GM23338 (cell line): ENCODE data around the gene PTOV1. TPM values are rescaled to one million over a fixed set of nuclear protein-coding genes. Genes with fewer than 3 reads are reported as not detected.
A peak's percentile ranks its signal among the peaks of the same experiment; 100 is the strongest.

ENCODE experiments used
- ATAC-seq: fragments of 200-7000 bp; cut with Tn5 transposase; 3 replicates; pipeline ENCODE4 v1.9.1; 2020
- DNase-seq: peaks from one replicate; pipeline ENCODE4 v3.0.0-alpha.2; 2015; ENCODE audit warnings: low spot score
- H2AFZ ChIP-seq: fragments of 200-600 bp; sonication (generic); 2 replicates; pipeline ENCODE4 v1.8.0; 2016; ENCODE audit warnings: antibody characterized with exemption, mild to moderate bottlenecking, moderate library complexity
- H3F3A ChIP-seq: fragments of 200-600 bp; sonication (generic); replicated peaks from 2 replicates; pipeline ENCODE4 v1.8.0; 2017; ENCODE audit warnings: antibody characterized with exemption, mixed run types, low read depth
- H3K27ac ChIP-seq: fragments of 200-600 bp; sonication (generic); 2 replicates; pipeline ENCODE4 v1.6.1; 2016; ENCODE audit warnings: low read depth
- H3K27me3 ChIP-seq: fragments of 200-600 bp; sonication (generic); 2 replicates; pipeline ENCODE4 v1.8.0; 2016; ENCODE audit warnings: mild to moderate bottlenecking, mixed run types, moderate library complexity; ENCODE audit not compliant: insufficient read depth
- H3K36me3 ChIP-seq: fragments of 200-600 bp; sonication (generic); 2 replicates; pipeline ENCODE4 v1.8.0; 2016; ENCODE audit warnings: mild to moderate bottlenecking; ENCODE audit not compliant: insufficient read depth
- H3K4me1 ChIP-seq: fragments of 200-600 bp; sonication (generic); 2 replicates; pipeline ENCODE4 v1.8.0; 2016; ENCODE audit warnings: mild to moderate bottlenecking, moderate library complexity; ENCODE audit not compliant: insufficient read depth
- H3K4me2 ChIP-seq: fragments of 200-600 bp; sonication (generic); 2 replicates; pipeline ENCODE4 v1.7.1; 2017; ENCODE audit warnings: mixed run types
- H3K4me3 ChIP-seq: fragments of 200-600 bp; sonication (generic); 2 replicates; pipeline ENCODE4 v1.6.1; 2016; ENCODE audit warnings: mixed run types
- H3K79me2 ChIP-seq: fragments of 200-600 bp; sonication (generic); replicated peaks from 2 replicates; pipeline ENCODE4 v1.8.0; 2017; ENCODE audit warnings: mild to moderate bottlenecking; ENCODE audit not compliant: insufficient read depth
- H3K9me2 ChIP-seq: fragments of 200-600 bp; sonication (generic); 2 replicates; pipeline ENCODE4 v1.8.0; 2017; ENCODE audit not compliant: insufficient read depth
- H4K20me1 ChIP-seq: fragments of 200-600 bp; sonication (generic); replicated peaks from 2 replicates; pipeline ENCODE4 v1.8.0; 2017; ENCODE audit warnings: mild to moderate bottlenecking; ENCODE audit not compliant: insufficient read depth
- H3K27ac Mint-ChIP-seq: 2 replicates; pipeline ENCODE4 v1.8.0; 2020; ENCODE audit warnings: inconsistent platforms, mild to moderate bottlenecking, moderate library complexity, mixed read lengths
- H3K27me3 Mint-ChIP-seq: 3 replicates; pipeline ENCODE4 v1.8.0; 2022; ENCODE audit warnings: low read depth, mild to moderate bottlenecking, moderate library complexity, mixed read lengths, inconsistent platforms; ENCODE audit not compliant: insufficient read depth, poor library complexity
- H3K36me3 Mint-ChIP-seq: 3 replicates; pipeline ENCODE4 v1.8.0; 2021; ENCODE audit warnings: low read depth, mild to moderate bottlenecking, inconsistent platforms, moderate library complexity, mixed read lengths
- H3K4me1 Mint-ChIP-seq: 3 replicates; pipeline ENCODE4 v1.8.0; 2020; ENCODE audit warnings: mild to moderate bottlenecking, inconsistent platforms, mixed read lengths
- H3K4me3 Mint-ChIP-seq: 3 replicates; pipeline ENCODE4 v1.8.0; 2021; ENCODE audit warnings: moderate library complexity, mild to moderate bottlenecking, inconsistent platforms, mixed read lengths
- H3K9me3 Mint-ChIP-seq: 3 replicates; pipeline ENCODE4 v1.8.0; 2020; ENCODE audit warnings: moderate library complexity, mild to moderate bottlenecking, inconsistent platforms, mixed read lengths
- CREB1 ChIP-seq: fragments of 250-450 bp; sonication (Bioruptor Pico); IDR thresholded peaks from 2 replicates; pipeline ENCODE4 v1.5.0; 2020; ENCODE audit warnings: low read depth, mild to moderate bottlenecking, moderate library complexity
- EZH2phosphoT487 ChIP-seq: fragments of 200-600 bp; sonication (generic); IDR thresholded peaks from one replicate; pipeline ENCODE4 v1.8.1; 2018; ENCODE audit warnings: antibody characterized with exemption; ENCODE audit not compliant: unreplicated experiment
- NANOG ChIP-seq: IDR thresholded peaks from 2 replicates; pipeline ENCODE4 v1.6.1; 2016; ENCODE audit warnings: antibody characterized with exemption, borderline replicate concordance
- POLR2AphosphoS5 ChIP-seq: IDR thresholded peaks from 2 replicates; pipeline ENCODE4 v1.6.1; 2016; ENCODE audit warnings: antibody characterized with exemption, low read depth
- ZNF331 ChIP-seq: fragments of 250-450 bp; sonication (Bioruptor Pico); IDR thresholded peaks from 2 replicates; pipeline ENCODE4 v1.5.0; 2020; ENCODE audit warnings: low read depth, mild to moderate bottlenecking, moderate library complexity
- polyA plus RNA-seq: library from polyadenylated mRNA; unstranded; fragments of >200 nt; fragmentation: Nextera tagmentation; extraction: Ambion mirVana; gene quantifications from 2 replicates; pipeline ENCODE4 v1.2.1, GENCODE V29; 2016
- total RNA-seq: library from RNA; depleted of rRNA; stranded (reverse); fragments of >200 nt; shearing (Covaris generic); gene quantifications from 2 replicates; pipeline ENCODE4 v1.2.3, GENCODE V29; 2014
- TF ChIP-seq, protein P1 (sequence below): IDR thresholded peaks from 2 replicates; pipeline ENCODE4 v1.6.1; 2016; ENCODE audit warnings: antibody characterized with exemption
- TF ChIP-seq, protein P2 (sequence below): IDR thresholded peaks from one replicate; pipeline ENCODE4 v1.6.1; 2018; ENCODE audit warnings: antibody characterized with exemption; ENCODE audit not compliant: unreplicated experiment

The PTOV1 gene
- total and polyA plus RNA-seq, 2 experiments from 2014 or later = 188 to 209 TPM

- Histone ChIP-seq H3K79me2 (peaks cover 38% of the 10 kb centered on the region), H3K4me3 (peak overlapping the region; percentile 63)
These were observed 25.0 kb downstream of the PTOV1 start for GRCh38 chr19:49875857-49876421.

DNA sequence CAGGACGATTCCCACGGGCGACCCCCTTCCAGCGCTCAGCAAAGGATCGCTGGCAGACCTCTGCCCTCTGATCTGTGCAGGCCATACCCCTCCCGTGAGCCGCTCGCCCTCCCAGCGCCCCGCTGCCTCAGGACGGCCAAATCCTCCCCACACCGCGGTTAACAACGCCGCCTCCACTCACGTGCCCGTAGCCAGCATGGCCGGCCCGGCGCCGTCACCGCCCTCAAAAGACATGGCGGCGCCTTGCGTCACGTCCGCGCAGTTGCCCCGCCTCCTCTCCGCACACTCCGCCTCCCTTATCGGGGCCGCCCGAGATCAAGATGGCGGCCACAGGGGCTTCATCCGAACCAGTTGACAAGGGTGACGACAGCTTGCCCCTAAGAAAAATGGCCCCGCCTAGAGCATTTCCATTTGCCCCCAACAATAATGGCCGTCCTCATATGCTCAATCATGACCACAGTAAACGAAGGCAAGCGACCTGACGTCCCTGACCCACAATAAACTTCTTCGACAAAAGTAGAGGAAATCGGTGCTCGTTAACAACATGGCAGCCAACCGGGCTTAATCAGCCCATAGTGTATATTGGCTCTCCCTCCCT is 25.6 kb downstream of the PTOV1 start:
- Histone ChIP-seq H4K20me1 (peaks cover 8% of the 10 kb centered on the region), H2AFZ (no peak overlapping the region; the same call in 1 of the 2 replicates), H3K4me3 (peak overlapping the region; percentile 63), H3K79me2 (peaks cover 38% of the 10 kb centered on the region), H3K9me2 (no peaks in the 10 kb centered on the region), H3K36me3 (peaks cover 24% of the 10 kb centered on the region; the same call in 1 of the 2 replicates), H3K27ac (peak overlapping the region; percentile 99), H3K4me2 (peak overlapping the region; percentile 95), H3K4me1 (peaks cover 16% of the 10 kb centered on the region; the same call in 1 of the 2 replicates), H3K27me3 (no peaks in the 10 kb centered on the region), H3F3A (peaks cover 21% of the 10 kb centered on the region; the same call in 1 of the 2 replicates)
- H3K9me3 Mint-ChIP-seq = no peaks in the 10 kb centered on the region; the same call in 2 of the 3 replicates
- peaks cover 44% of the 10 kb centered on the region for H3K36me3 Mint-ChIP-seq
- TF ChIP-seq, protein P1, sequence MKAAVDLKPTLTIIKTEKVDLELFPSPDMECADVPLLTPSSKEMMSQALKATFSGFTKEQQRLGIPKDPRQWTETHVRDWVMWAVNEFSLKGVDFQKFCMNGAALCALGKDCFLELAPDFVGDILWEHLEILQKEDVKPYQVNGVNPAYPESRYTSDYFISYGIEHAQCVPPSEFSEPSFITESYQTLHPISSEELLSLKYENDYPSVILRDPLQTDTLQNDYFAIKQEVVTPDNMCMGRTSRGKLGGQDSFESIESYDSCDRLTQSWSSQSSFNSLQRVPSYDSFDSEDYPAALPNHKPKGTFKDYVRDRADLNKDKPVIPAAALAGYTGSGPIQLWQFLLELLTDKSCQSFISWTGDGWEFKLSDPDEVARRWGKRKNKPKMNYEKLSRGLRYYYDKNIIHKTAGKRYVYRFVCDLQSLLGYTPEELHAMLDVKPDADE = peak; percentile 90
- TF ChIP-seq CREB1 (CRISPR knock-in tag) (peak; percentile 95), NANOG (no peak), POLR2AphosphoS5 (0 out of 2 replicates have a peak, but pooled peaks have one; percentile 24), ZNF331 (no peak)
- TF ChIP-seq, protein P2, sequence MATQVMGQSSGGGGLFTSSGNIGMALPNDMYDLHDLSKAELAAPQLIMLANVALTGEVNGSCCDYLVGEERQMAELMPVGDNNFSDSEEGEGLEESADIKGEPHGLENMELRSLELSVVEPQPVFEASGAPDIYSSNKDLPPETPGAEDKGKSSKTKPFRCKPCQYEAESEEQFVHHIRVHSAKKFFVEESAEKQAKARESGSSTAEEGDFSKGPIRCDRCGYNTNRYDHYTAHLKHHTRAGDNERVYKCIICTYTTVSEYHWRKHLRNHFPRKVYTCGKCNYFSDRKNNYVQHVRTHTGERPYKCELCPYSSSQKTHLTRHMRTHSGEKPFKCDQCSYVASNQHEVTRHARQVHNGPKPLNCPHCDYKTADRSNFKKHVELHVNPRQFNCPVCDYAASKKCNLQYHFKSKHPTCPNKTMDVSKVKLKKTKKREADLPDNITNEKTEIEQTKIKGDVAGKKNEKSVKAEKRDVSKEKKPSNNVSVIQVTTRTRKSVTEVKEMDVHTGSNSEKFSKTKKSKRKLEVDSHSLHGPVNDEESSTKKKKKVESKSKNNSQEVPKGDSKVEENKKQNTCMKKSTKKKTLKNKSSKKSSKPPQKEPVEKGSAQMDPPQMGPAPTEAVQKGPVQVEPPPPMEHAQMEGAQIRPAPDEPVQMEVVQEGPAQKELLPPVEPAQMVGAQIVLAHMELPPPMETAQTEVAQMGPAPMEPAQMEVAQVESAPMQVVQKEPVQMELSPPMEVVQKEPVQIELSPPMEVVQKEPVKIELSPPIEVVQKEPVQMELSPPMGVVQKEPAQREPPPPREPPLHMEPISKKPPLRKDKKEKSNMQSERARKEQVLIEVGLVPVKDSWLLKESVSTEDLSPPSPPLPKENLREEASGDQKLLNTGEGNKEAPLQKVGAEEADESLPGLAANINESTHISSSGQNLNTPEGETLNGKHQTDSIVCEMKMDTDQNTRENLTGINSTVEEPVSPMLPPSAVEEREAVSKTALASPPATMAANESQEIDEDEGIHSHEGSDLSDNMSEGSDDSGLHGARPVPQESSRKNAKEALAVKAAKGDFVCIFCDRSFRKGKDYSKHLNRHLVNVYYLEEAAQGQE = no peak
- peaks cover 17% of the 10 kb centered on the region for H3K27me3 Mint-ChIP-seq
- H3K27ac Mint-ChIP-seq = no peak overlapping the region
- peak; percentile 98 for DNase-seq
- ATAC-seq = peak; percentile 61
- H3K4me3 Mint-ChIP-seq = no peak overlapping the region
- H3K4me1 Mint-ChIP-seq = peaks cover 27% of the 10 kb centered on the region

More at GRCh38 chr19:49875857-49876421, 25.0 kb downstream of the PTOV1 start:
- peak overlapping the region; percentile 97 for H3K27ac ChIP-seq
- no peak overlapping the region for H3K27ac Mint-ChIP-seq
- peaks cover 21% of the 10 kb centered on the region; the same call in 1 of the 2 replicates for H3F3A ChIP-seq
- peaks cover 40% of the 10 kb centered on the region for H3K36me3 Mint-ChIP-seq
- H3K27me3 ChIP-seq = no peaks in the 10 kb centered on the region
- peaks cover 15% of the 10 kb centered on the region for H3K27me3 Mint-ChIP-seq
- H3K9me3 Mint-ChIP-seq = no peaks in the 10 kb centered on the region; the same call in 2 of the 3 replicates
- H4K20me1 ChIP-seq = peaks cover 8% of the 10 kb centered on the region
- no peak overlapping the region for H3K4me3 Mint-ChIP-seq
- no peaks in the 10 kb centered on the region for H3K9me2 ChIP-seq
- DNase-seq = peak; percentile 83
- H3K4me1 ChIP-seq = peaks cover 16% of the 10 kb centered on the region; the same call in 1 of the 2 replicates
- peak; percentile 35 for ATAC-seq
- peak overlapping the region; percentile 95 for H3K4me2 ChIP-seq
- TF ChIP-seq EZH2phosphoT487 = no peak
- peak; percentile 71 for TF ChIP-seq POLR2AphosphoS5
- peaks cover 25% of the 10 kb centered on the region for H3K4me1 Mint-ChIP-seq
- no peak overlapping the region for H2AFZ ChIP-seq
- H3K36me3 ChIP-seq = peaks cover 19% of the 10 kb centered on the region; the same call in 1 of the 2 replicates
